Endodermal cell (in vitro differentiated cells): Measurements from ENCODE around the gene PLK4. TPM values are rescaled to one million over a fixed set of nuclear protein-coding genes. Genes with fewer than 3 reads are reported as not detected.

Experiments used
- DNase-seq: peaks from one replicate; pipeline ENCODE4 v3.0.0-alpha.2; 2017
- H3K27ac ChIP-seq: 2 replicates; pipeline ENCODE4 v1.5.1; 2013; ENCODE audit warnings: mild to moderate bottlenecking, low read depth, low read length, moderate library complexity
- H3K27me3 ChIP-seq: 2 replicates; pipeline ENCODE4 v1.6.1; 2013; ENCODE audit warnings: mild to moderate bottlenecking, low read length, moderate library complexity; ENCODE audit not compliant: insufficient read depth, control insufficient read depth, poor library complexity, severe bottlenecking
- H3K36me3 ChIP-seq: 2 replicates; pipeline ENCODE4 v1.7.0; 2013; ENCODE audit warnings: mild to moderate bottlenecking, low read length, moderate library complexity; ENCODE audit not compliant: control insufficient read depth, insufficient read depth
- H3K4me1 ChIP-seq: one replicate; pipeline ENCODE4 v1.7.0; 2013; ENCODE audit warnings: low read length; ENCODE audit not compliant: control insufficient read depth, insufficient read depth
- H3K4me3 ChIP-seq: 2 replicates; pipeline ENCODE4 v1.5.1; 2013; ENCODE audit warnings: mild to moderate bottlenecking, low read length, moderate library complexity
- H3K9ac ChIP-seq: 2 replicates; pipeline ENCODE4 v1.6.1; 2013; ENCODE audit warnings: mild to moderate bottlenecking, low read length, moderate library complexity; ENCODE audit not compliant: poor library complexity, severe bottlenecking; ENCODE audit errors: extremely low read depth
- H3K9me3 ChIP-seq: 2 replicates; pipeline ENCODE4 v1.6.1; 2013; ENCODE audit warnings: mild to moderate bottlenecking, low read length, moderate library complexity; ENCODE audit not compliant: control insufficient read depth
- H3K27ac Mint-ChIP-seq: 2 replicates; pipeline ENCODE4 v1.8.0; 2020; ENCODE audit warnings: mixed read lengths
- H3K27me3 Mint-ChIP-seq: 2 replicates; pipeline ENCODE4 v1.8.0; 2021; ENCODE audit warnings: mild to moderate bottlenecking, mixed read lengths; ENCODE audit not compliant: insufficient read depth
- H3K36me3 Mint-ChIP-seq: 2 replicates; pipeline ENCODE4 v1.8.0; 2020; ENCODE audit warnings: low read depth, mixed read lengths
- H3K4me1 Mint-ChIP-seq: 2 replicates; pipeline ENCODE4 v1.8.0; 2020; ENCODE audit warnings: mixed read lengths
- H3K4me3 Mint-ChIP-seq: 2 replicates; pipeline ENCODE4 v1.8.0; 2020; ENCODE audit warnings: mild to moderate bottlenecking, moderate library complexity, mixed read lengths
- H3K9me3 Mint-ChIP-seq: 2 replicates; pipeline ENCODE4 v1.8.0; 2020; ENCODE audit warnings: mild to moderate bottlenecking, mixed read lengths
- WGBS, 2 experiments: methylation state at CpG; one replicate each; pipeline versions ENCODE4 v1.1.5 to v1.1.7; 2013; ENCODE audit warnings: missing lambda C conversion rate in 2 of 2, mixed read lengths in 1 of 2; ENCODE audit not compliant: insufficient coverage in 1 of 2, insufficient read length in 1 of 2; 5-methylcytosine and 5-hydroxymethylcytosine counted together
- total RNA-seq, 2 donors: library from RNA; stranded (reverse); fragmentation: NEBNext Ultra II Directional in 1 of 2; extraction: Animal tissue kit (Norgen Biotek cat#: 25700) in 1 of 2; gene quantifications; 2 replicates in 1 of 2; 3 replicates in 1 of 2; pipeline ENCODE4 v1.2.1, GENCODE V29; 2021
- TF ChIP-seq, protein P1 (sequence below): fragments of 200-600 bp; sonication (generic); conservative IDR thresholded peaks from 2 replicates; pipeline ENCODE4 v1.5.0; 2021; ENCODE audit warnings: antibody characterized with exemption, mild to moderate bottlenecking

Gene PLK4
- total RNA-seq, 2 donors from 2014 or later: 28.7 to 31.3 TPM

DNA sequence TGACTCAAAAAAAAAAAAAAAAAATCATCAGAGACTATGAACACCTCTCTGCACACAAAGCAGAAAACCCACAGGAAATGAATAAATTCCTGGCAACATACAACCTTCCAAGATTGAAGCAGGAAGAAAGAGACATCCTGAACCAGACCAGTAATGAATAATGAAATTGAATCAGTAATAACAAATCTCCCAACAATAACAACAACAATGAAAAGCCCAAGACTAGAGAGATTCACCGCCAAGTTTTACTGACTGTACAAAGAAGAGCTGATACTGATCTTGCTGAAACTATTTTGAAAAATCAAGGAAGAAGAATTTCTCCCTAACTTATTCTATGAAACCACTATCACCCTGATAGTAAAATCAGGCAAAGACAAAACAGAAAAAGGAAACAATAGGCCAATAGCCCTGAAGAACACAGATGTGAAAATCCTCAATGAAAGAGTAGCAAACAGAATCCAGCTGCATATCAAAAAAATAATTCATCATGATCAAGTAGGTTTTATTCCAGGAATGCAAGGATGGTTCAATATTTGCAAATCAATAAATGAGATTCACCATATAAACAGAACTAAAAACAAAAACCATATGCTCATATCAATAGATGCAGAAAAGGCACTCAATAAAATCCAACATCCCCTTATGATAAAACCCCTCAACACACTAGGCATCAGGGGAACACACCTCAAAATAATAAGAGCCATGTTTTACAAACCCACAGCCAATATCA, 31.0 kb upstream of the PLK4 start:
- peaks cover 31% of the 10 kb centered on the region for H3K4me1 Mint-ChIP-seq
- no peak overlapping the region for H3K4me3 Mint-ChIP-seq
- no peak for DNase-seq
- H3K4me1 ChIP-seq: no peaks in the 10 kb centered on the region
- no peaks in the 10 kb centered on the region for H3K27me3 ChIP-seq
- peaks cover 44% of the 10 kb centered on the region for H3K9me3 Mint-ChIP-seq
- H3K36me3 ChIP-seq: no peaks in the 10 kb centered on the region
- peaks cover 58% of the 10 kb centered on the region for H3K9me3 ChIP-seq
- 83% methylated on average over 1 of the region's 1 CpG; no CpG with 5 or more reads in 1 of the 2 experiments for WGBS, 2 experiments
- H3K4me3 ChIP-seq: peak overlapping the region; percentile 60
- no peak overlapping the region for H3K27ac Mint-ChIP-seq
- H3K27ac ChIP-seq: no peak overlapping the region
- TF ChIP-seq, protein P1, sequence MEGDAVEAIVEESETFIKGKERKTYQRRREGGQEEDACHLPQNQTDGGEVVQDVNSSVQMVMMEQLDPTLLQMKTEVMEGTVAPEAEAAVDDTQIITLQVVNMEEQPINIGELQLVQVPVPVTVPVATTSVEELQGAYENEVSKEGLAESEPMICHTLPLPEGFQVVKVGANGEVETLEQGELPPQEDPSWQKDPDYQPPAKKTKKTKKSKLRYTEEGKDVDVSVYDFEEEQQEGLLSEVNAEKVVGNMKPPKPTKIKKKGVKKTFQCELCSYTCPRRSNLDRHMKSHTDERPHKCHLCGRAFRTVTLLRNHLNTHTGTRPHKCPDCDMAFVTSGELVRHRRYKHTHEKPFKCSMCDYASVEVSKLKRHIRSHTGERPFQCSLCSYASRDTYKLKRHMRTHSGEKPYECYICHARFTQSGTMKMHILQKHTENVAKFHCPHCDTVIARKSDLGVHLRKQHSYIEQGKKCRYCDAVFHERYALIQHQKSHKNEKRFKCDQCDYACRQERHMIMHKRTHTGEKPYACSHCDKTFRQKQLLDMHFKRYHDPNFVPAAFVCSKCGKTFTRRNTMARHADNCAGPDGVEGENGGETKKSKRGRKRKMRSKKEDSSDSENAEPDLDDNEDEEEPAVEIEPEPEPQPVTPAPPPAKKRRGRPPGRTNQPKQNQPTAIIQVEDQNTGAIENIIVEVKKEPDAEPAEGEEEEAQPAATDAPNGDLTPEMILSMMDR: no peak
- H3K27me3 Mint-ChIP-seq: no peaks in the 10 kb centered on the region
- no peak overlapping the region for H3K9ac ChIP-seq
- peaks cover 31% of the 10 kb centered on the region for H3K36me3 Mint-ChIP-seq

DNA sequence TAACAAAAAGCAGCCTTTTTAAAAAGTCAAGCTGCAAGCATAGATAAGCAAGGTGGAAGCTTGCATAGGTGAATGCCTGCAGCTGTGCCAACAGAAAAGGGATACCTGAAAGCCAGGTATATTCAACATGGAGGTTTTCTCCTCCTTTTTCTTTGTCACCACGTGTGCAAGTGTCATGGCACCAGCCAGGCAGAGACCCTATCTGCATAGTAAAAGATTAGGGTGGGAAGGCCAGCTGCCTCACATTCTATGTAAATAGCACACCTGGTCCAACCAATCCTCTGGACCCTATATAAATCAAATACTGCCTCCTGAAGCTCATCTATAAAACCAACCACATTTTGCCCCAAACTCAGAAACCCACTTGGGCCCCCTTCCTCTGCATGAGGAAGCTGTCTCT, 28.0 kb upstream of the PLK4 start:
- WGBS, 2 experiments: 10% methylated on average over 1 of the region's 1 CpG; no CpG with 5 or more reads in 1 of the 2 experiments

DNA sequence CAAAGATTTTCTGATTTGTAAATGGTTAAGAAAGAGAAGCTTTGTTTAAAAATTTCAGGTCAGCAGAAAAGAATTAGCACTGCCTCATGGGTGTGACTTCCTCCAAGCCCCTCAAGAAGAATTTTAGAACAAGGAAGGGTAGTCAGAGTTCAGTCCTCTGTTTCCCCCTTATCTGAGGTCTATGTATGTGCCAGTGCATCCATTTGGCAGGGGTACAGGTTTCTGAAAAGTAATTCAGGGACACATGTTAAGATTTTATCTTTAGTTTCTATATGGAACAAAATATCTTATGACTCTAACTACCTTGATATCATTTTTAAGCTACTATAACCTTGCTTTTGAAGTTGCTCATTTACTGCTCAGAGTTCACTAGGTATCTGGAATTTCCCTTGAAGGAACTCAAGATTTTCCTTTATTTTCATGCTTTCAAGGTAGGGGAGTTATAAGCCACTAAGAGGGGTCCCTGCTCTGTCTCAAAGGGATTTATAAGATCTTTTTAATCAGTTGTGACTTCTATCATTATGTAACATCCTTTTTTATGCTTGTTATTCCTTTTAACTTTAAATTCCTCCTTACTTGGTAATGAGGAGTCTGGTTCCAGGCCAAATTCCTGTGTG, 24.4 kb upstream of the PLK4 start:
- H3K9me3 Mint-ChIP-seq: peaks cover 27% of the 10 kb centered on the region

More for the DNA sequence above, 28.0 kb upstream of the PLK4 start:
- H3K27ac ChIP-seq: no peak overlapping the region
- peaks cover 13% of the 10 kb centered on the region for H3K4me1 Mint-ChIP-seq
- H3K4me3 Mint-ChIP-seq: no peak overlapping the region
- H3K27ac Mint-ChIP-seq: no peak overlapping the region
- no peaks in the 10 kb centered on the region for H3K36me3 ChIP-seq
- H3K4me1 ChIP-seq: no peaks in the 10 kb centered on the region
- no peak overlapping the region for H3K4me3 ChIP-seq
- no peak overlapping the region for H3K9ac ChIP-seq
- no peaks in the 10 kb centered on the region for H3K27me3 ChIP-seq
- DNase-seq: peak; percentile 52
- H3K9me3 ChIP-seq: peaks cover 49% of the 10 kb centered on the region
- no peaks in the 10 kb centered on the region for H3K27me3 Mint-ChIP-seq
- TF ChIP-seq, protein P1: no peak
- peaks cover 42% of the 10 kb centered on the region for H3K9me3 Mint-ChIP-seq
- H3K36me3 Mint-ChIP-seq: peaks cover 31% of the 10 kb centered on the region

More for the DNA sequence above, 24.4 kb upstream of the PLK4 start:
- Histone ChIP-seq H3K27me3 (no peaks in the 10 kb centered on the region), H3K9me3 (peaks cover 30% of the 10 kb centered on the region), H3K36me3 (no peaks in the 10 kb centered on the region), H3K4me1 (no peaks in the 10 kb centered on the region), H3K9ac (no peak overlapping the region), H3K4me3 (no peak overlapping the region), H3K27ac (no peak overlapping the region)
- Mint-ChIP-seq H3K4me3 (no peak overlapping the region), H3K27ac (no peak overlapping the region), H3K36me3 (peaks cover 16% of the 10 kb centered on the region), H3K4me1 (peaks cover 14% of the 10 kb centered on the region), H3K27me3 (no peaks in the 10 kb centered on the region)
- TF ChIP-seq, protein P1: no peak
- DNase-seq: no peak
